ENCODE data around the gene FAM170A. TPM values are rescaled to one million over a fixed set of nuclear protein-coding genes. Genes with fewer than 3 reads are reported as not detected.

The FAM170A gene, protein sequence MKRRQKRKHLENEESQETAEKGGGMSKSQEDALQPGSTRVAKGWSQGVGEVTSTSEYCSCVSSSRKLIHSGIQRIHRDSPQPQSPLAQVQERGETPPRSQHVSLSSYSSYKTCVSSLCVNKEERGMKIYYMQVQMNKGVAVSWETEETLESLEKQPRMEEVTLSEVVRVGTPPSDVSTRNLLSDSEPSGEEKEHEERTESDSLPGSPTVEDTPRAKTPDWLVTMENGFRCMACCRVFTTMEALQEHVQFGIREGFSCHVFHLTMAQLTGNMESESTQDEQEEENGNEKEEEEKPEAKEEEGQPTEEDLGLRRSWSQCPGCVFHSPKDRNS
- total RNA-seq = under 1 TPM in 1 of 2 donors, not detected in 1; 0.26 TPM

GRCh38 chr5:119629339-119629738, at the start of gene FAM170A:
TSS of gene FAM170A (plus strand) at chr5:119629558. CDS start at chr5:119629769, 211 bp downstream.
- Histone ChIP-seq H3K4me3 (no peak within 1 kb of the TSS), H3K27me3 (no peaks in the 10 kb centered on the region), H3K36me3 (replicated peaks in 1 of 2; ENCODE audit: insufficient read depth in 1 of 2, low read depth in 2 of 2) (no peaks in the 10 kb centered on the region), H3K9me3 (no peaks in the 10 kb centered on the region), H3K27ac (no peak within 1 kb of the TSS), H3K4me1 (no peaks in the 10 kb centered on the region)
- no peak for ATAC-seq
- whole genome bisulfite sequencing, 2 donors = 82 to 85% methylated on average over 9 of the region's 9 CpGs
- TF ChIP-seq CTCF (IDR thresholded peaks at IDR 0.05) (no peak), POLR2A (IDR thresholded peaks at IDR 0.05) (no peak)
- no peak for DNase-seq
- intact Hi-C loops (cut with DNase I) = no loop called here

GRCh38 chr5:119582987-119583386, 46.4 kb upstream of the FAM170A start:
- Histone ChIP-seq H3K4me1 (no peaks in the 10 kb centered on the region), H3K27ac (no peak overlapping the region), H3K9me3 (no peaks in the 10 kb centered on the region), H3K4me3 (no peak overlapping the region), H3K27me3 (no peaks in the 10 kb centered on the region), H3K36me3 (replicated peaks in 1 of 2; ENCODE audit: insufficient read depth in 1 of 2, low read depth in 2 of 2) (no peaks in the 10 kb centered on the region)
- intact Hi-C loops (cut with DNase I) = no loop called here
- TF ChIP-seq POLR2A (IDR thresholded peaks at IDR 0.05) (no peak), CTCF (IDR thresholded peaks at IDR 0.05) (no peak)
- 75 to 100% methylated on average over 1 of the region's 1 CpG for WGBS, 2 donors
- ATAC-seq = no peak
- DNase-seq = no peak

GRCh38 chr5:119583684-119584083, 45.7 kb upstream of the FAM170A start:
- ATAC-seq = no peak

DNA sequence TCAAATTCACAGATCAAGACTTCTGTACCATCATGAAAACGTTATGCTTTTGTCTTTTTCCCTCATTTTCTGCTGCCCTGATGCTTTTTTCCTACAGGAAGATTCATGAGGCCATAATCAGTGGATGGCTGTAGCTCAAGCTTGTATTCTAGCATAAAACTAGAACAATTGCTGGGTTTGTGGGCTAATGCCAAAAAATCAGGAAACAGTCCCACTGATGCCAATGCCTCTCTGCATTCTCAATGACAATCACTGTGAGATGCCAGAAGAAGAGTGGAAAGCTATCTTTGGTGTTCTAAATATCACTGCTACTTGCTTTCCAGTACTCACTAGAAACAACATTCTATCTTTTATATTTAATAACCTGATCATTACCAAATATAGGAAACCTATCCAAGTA, 33.3 kb upstream of the FAM170A start:
- no peaks in the 10 kb centered on the region for H3K36me3 ChIP-seq (replicated peaks in 1 of 2; ENCODE audit: insufficient read depth in 1 of 2, low read depth in 2 of 2)
- DNase-seq (no peak), ATAC-seq (no peak)
- 45 to 56% methylated on average over 1 of the region's 1 CpG for WGBS, 2 donors
- no peak for TF ChIP-seq CTCF (IDR thresholded peaks at IDR 0.05)
- no peak for TF ChIP-seq POLR2A (IDR thresholded peaks at IDR 0.05)
- H3K4me3 ChIP-seq = no peak overlapping the region
- H3K27ac ChIP-seq = no peak overlapping the region
- H3K27me3 ChIP-seq = no peaks in the 10 kb centered on the region
- no peaks in the 10 kb centered on the region for H3K4me1 ChIP-seq
- intact Hi-C loops (cut with DNase I) = no loop called here
- no peaks in the 10 kb centered on the region for H3K9me3 ChIP-seq

More at GRCh38 chr5:119583684-119584083, 45.7 kb upstream of the FAM170A start:
- no peaks in the 10 kb centered on the region for H3K4me1 ChIP-seq
- no peak overlapping the region for H3K27ac ChIP-seq
- H3K4me3 ChIP-seq = no peak overlapping the region
- H3K9me3 ChIP-seq = no peaks in the 10 kb centered on the region
- intact Hi-C loops (cut with DNase I) = no loop called here
- H3K36me3 ChIP-seq (replicated peaks in 1 of 2; ENCODE audit: insufficient read depth in 1 of 2, low read depth in 2 of 2) = no peaks in the 10 kb centered on the region
- H3K27me3 ChIP-seq = no peaks in the 10 kb centered on the region
- no peak for TF ChIP-seq CTCF (IDR thresholded peaks at IDR 0.05)
- TF ChIP-seq POLR2A (IDR thresholded peaks at IDR 0.05) = no peak
- WGBS, 2 donors = 57 to 67% methylated on average over 3 of the region's 3 CpGs
- DNase-seq = no peak

Data from body of pancreas (tissue), 4 donors.